Activated T-helper 1 cell treated with anti-CD3 and anti-CD28 coated beads, Interleukin-12 subunit alpha, Interleukin-12 subunit beta, Interleukin-2, Interleukin-4 antibody, amounts not matched to agents 30 ng/mL and 10 ng/mL and 1 ng/mL, durations not matched to agents 14 hours and 24 hours and 36 hours (primary cell): ENCODE data around the gene HOXC12. TPM values are rescaled to one million over a fixed set of nuclear protein-coding genes. Genes with fewer than 3 reads are reported as not detected.

Source experiments
- DNase-seq: peaks from one replicate; pipeline ENCODE4 v3.0.0; 2021; ENCODE audit warnings: low spot score
- H3K27ac Mint-ChIP-seq: one replicate; pipeline ENCODE4 v1.8.0; 2021; ENCODE audit warnings: mild to moderate bottlenecking, mixed read lengths
- H3K27me3 Mint-ChIP-seq: one replicate; pipeline ENCODE4 v1.8.0; 2022; ENCODE audit warnings: mild to moderate bottlenecking, moderate library complexity, mixed read lengths; ENCODE audit not compliant: insufficient read depth
- H3K36me3 Mint-ChIP-seq: one replicate; pipeline ENCODE4 v1.8.0; 2021; ENCODE audit warnings: low read depth, mixed read lengths
- H3K4me1 Mint-ChIP-seq: one replicate; pipeline ENCODE4 v1.8.0; 2021; ENCODE audit warnings: low read depth, mixed read lengths
- H3K4me3 Mint-ChIP-seq: one replicate; pipeline ENCODE4 v1.8.0; 2021; ENCODE audit warnings: mild to moderate bottlenecking, moderate library complexity, mixed read lengths
- H3K9me3 Mint-ChIP-seq: one replicate; pipeline ENCODE4 v1.8.0; 2021; ENCODE audit warnings: mixed read lengths
- intact Hi-C: fragments of 100-400 bp; cut with micrococcal nuclease; formaldehyde crosslinking; loops from one replicate; pipeline ENCODE4 v1.15.1; 2024
- total RNA-seq: library from RNA; stranded (reverse); gene quantifications from 2 replicates; pipeline ENCODE4 v1.2.3, GENCODE V29; 2022

Gene HOXC12
- total RNA-seq, 1 donor from 2014 or later: not detected

DNA sequence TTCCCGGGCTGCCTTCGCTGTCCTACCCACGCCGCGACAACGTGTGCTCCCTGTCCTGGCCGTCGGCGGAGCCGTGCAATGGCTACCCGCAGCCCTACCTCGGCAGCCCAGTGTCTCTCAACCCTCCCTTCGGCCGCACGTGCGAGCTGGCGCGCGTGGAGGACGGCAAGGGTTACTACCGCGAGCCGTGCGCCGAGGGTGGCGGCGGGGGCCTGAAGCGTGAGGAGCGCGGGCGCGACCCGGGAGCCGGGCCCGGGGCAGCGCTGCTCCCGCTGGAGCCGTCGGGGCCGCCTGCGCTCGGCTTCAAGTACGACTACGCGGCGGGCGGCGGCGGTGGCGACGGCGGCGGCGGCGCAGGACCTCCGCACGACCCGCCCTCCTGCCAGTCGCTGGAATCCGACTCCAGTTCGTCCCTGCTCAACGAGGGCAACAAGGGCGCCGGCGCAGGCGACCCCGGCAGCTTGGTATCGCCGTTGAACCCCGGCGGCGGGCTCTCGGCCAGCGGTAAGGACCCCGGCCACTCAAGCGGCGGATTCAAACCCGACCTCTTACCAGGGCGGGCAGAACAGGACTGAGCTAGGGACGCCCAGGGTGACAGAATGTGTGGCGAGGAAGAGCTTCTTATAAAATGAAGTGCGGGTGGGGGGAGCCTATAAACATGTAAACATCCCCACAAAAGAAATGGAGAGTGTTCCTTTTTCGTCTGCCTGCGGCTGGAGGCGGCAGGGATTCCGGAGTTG lies 503 bp downstream of the HOXC12 start:
- Mint-ChIP-seq H3K4me1 (no peaks in the 10 kb centered on the region), H3K27me3 (peaks cover 87% of the 10 kb centered on the region), H3K4me3 (no peak overlapping the region), H3K27ac (no peak overlapping the region), H3K9me3 (no peaks in the 10 kb centered on the region), H3K36me3 (no peaks in the 10 kb centered on the region)
- intact Hi-C loops: no loop called here
- DNase-seq: no peak

DNA sequence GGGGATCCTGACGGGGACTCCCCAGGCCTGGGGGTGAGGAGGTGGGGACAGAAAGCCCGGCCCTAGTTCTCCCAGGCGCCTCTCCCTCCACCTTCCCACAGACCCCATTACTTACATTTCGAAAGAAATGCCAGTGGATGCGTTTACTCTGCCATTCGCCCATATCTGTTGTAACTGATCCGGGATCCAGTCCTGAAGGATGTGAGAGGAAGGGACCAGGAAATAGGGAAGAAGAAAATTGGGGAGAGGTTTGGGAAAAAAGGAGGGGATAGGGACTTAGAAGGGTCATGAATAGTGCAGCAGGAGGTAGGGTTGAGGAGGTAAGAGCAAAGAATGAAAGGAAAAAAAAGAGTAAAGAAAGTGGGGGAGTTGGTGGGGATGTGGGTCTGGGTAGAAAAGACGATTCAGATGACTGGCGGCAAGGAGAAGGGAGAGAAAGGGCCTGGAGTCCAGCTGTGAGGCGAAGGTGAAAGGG lies 1.1 kb downstream of the HOXC12 start:
- Mint-ChIP-seq H3K4me3 (no peak overlapping the region), H3K9me3 (no peaks in the 10 kb centered on the region), H3K27ac (peak overlapping the region; percentile 46), H3K27me3 (peaks cover 88% of the 10 kb centered on the region), H3K36me3 (no peaks in the 10 kb centered on the region), H3K4me1 (no peaks in the 10 kb centered on the region)
- intact Hi-C loops: loop anchor here (2.0 kb wide), 1 partner anchor 17 kb away; the partner anchor contains the start of gene HOXC11
- DNase-seq: no peak

DNA sequence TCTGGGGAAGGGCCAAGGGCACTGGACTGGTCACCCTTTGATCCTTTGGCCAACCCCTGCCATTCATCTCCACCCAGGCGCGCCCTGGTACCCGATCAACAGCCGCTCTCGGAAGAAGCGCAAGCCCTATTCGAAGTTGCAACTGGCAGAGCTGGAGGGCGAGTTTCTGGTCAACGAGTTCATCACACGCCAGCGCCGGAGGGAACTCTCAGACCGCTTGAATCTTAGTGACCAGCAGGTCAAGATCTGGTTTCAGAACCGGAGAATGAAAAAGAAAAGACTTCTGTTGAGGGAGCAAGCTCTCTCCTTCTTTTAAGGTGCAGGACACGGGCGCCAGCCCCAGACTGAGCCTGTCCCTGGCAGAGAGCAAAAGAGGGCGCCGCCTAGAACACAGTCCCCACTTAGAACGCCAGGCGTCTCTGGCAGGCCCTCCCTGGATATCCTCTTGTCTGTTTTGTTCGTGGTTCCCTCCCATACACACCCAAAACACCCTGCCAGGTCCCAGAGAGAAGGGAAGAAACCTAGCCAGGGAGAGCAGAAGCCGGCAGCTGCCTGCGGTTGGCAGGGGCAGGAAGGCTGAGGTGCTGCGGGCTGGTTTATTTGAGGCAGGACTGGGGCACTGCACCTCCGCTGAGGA lies 1.7 kb downstream of the HOXC12 start:
- Mint-ChIP-seq H3K27ac (peak overlapping the region; percentile 63), H3K9me3 (no peaks in the 10 kb centered on the region), H3K4me3 (no peak overlapping the region), H3K4me1 (no peaks in the 10 kb centered on the region), H3K27me3 (peaks cover 84% of the 10 kb centered on the region), H3K36me3 (no peaks in the 10 kb centered on the region)
- no peak for DNase-seq
- intact Hi-C loops: loop anchor here (2.0 kb wide), 1 partner anchor 16 kb away; the partner anchor contains the start of gene HOXC11

DNA sequence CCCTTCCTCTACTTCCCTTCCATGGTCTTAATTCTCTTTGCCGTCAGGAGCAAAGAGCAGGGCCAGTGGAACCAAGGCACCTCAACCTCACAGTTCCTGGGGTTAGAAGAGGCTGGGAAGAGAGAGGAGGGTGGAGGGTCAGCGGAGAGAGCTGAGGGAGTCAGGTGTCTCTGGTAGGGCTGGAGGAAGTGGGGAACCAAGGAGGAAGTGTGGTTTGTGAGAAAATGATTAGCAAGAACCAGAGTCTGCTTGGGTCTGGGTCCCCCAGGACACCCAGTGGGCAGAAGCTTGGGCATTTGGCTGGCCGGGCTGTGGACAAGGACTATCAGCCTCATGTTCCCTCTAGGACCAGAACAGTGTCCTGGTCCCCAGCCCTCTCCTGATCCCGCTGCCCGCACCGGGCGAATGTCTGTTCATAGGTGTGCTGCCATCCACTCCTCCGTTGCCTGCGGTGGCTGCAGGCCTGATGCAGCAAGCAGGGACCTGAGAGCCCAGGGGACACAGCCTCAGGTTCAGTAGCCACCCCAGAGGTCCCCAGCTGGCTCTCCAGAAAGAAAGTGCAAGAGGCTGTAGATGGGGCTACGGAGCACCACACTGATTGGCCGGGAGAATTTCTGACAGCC lies 2.3 kb downstream of the HOXC12 start:
- Mint-ChIP-seq H3K27me3 (peaks cover 83% of the 10 kb centered on the region), H3K27ac (no peak overlapping the region), H3K9me3 (no peaks in the 10 kb centered on the region), H3K4me3 (no peak overlapping the region), H3K4me1 (no peaks in the 10 kb centered on the region), H3K36me3 (no peaks in the 10 kb centered on the region)
- no peak for DNase-seq
- intact Hi-C loops: loop anchor here (2.0 kb wide), 1 partner anchor 16 kb away; the partner anchor contains the start of gene HOXC11

DNA sequence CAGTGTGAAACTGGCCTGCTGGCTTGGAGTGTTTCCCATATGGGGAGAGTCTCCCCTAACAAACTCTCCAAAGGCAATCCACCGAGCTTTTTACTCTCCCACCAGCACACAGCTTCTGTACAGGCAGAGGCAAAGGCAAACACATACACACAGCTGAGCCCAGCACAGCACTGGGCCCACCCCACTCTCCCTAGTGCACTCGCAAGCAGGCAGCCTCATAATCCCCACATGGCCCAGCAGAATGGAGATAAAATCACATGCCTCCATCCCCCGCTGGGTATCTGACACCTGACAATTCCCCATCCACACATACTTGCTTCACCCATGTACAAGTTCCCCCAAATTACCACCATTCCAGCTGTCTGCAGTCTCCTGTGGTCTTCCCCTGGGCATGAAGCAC lies 3.4 kb downstream of the HOXC12 start:
- Mint-ChIP-seq H3K4me3 (no peak overlapping the region), H3K4me1 (no peaks in the 10 kb centered on the region), H3K27me3 (peaks cover 83% of the 10 kb centered on the region), H3K27ac (no peak overlapping the region), H3K36me3 (no peaks in the 10 kb centered on the region), H3K9me3 (no peaks in the 10 kb centered on the region)
- no peak for DNase-seq
- intact Hi-C loops: no loop called here

DNA sequence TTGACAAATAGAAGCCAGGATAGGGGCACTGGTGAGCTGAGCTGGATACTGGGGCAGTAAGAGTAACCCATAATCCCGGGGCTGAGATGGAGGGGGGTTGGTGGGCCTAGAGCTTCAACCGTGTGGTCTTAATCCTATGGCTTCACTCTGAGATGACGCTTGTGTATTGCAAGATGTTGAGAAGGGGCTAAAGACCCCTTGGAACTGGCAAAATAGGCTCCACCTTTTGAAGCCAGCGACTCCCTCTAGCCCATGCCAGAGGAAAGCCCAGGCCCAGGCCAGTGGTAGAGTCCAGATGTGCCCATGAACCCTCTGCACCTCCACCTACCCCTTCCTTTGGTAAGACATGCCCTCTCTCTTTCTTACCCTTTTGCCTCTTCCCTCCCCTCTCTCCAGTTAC lies 4.6 kb downstream of the HOXC12 start:
- H3K9me3 Mint-ChIP-seq: no peaks in the 10 kb centered on the region
- intact Hi-C loops: no loop called here
- no peak overlapping the region for H3K4me3 Mint-ChIP-seq
- peaks cover 83% of the 10 kb centered on the region for H3K27me3 Mint-ChIP-seq
- no peaks in the 10 kb centered on the region for H3K4me1 Mint-ChIP-seq
- no peaks in the 10 kb centered on the region for H3K36me3 Mint-ChIP-seq
- H3K27ac Mint-ChIP-seq: no peak overlapping the region
- no peak for DNase-seq

DNA sequence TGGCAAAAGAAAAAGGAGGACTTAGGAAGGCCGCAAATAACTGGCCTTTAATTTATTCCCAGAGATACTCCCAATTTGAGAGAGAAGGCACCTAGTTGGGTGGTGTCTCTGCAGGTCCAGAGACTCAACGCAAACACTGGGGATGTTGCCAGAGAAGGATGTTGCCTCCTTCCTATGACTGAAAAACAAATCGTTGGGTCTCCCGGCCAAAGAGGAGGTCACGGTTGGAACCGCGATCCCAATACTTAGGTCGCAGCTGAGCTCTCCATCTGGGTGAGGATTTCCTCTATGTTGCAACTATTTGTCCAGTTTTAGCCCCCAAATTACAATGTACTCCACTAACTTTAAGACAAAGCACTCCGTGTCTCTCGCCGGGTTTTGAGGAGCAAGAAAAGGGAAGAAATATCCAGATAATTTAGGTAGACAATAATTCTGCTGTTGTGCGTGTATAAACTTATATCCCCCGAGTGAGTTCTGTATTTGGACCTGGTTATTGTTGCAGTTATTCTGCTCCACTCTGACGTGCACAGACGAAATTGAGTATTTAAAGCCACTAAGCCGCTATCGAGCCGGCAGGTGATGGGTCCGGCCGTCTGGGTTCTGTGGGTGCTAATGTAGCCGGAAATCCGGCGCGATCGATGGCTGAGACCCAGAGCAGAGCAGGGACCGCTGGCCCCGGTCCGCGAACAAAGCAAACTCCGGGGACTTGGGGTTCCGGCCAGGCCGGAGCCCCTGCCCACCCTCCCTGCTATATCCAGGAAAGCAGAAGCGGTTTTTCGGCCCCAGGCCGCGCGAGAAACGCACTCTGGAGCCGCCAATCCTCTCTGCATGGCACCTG lies 5.7 kb downstream of the HOXC12 start:
- intact Hi-C loops: no loop called here
- Mint-ChIP-seq H3K27me3 (peaks cover 88% of the 10 kb centered on the region), H3K4me3 (no peak overlapping the region), H3K9me3 (no peaks in the 10 kb centered on the region), H3K4me1 (peaks cover 3% of the 10 kb centered on the region), H3K36me3 (no peaks in the 10 kb centered on the region), H3K27ac (peak overlapping the region; percentile 50)
- no peak for DNase-seq

DNA sequence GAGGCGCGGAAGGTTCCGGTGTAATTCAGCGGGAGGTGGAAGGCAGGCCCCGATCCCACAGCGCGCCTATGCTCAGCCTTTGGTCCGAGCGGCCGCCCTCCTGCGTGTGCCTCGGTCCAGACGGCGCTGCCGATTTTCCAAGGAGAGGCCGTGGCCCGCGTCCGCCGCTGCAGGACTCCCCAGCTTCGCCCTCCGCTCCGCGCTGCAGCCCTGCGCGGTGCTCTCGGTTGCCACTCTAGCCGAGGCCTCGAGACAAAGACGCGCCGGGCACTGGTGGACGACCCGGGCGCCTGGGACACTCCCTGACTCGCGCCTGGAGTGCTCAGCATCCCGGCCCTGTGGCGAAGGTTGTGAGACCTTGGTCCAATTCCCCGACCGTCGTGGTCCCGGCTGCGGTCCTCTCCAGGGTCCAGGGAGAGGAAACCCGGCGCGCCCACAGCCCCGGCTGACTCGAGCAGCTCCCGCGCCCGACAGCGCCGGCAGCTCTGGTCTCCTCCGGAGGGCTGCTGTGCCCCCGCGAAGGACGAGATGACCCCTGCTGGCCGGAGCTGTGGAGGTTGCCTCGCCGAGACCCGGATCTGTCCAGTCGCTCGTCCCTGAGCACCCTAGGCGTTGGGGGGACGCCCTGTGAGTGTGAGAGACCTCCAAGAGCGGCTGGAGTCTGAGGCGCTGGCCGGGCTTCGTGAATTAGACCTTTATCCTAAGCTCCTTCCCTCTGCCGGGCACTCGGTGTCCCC lies 6.5 kb downstream of the HOXC12 start:
- peaks cover 88% of the 10 kb centered on the region for H3K27me3 Mint-ChIP-seq
- intact Hi-C loops: no loop called here

DNA sequence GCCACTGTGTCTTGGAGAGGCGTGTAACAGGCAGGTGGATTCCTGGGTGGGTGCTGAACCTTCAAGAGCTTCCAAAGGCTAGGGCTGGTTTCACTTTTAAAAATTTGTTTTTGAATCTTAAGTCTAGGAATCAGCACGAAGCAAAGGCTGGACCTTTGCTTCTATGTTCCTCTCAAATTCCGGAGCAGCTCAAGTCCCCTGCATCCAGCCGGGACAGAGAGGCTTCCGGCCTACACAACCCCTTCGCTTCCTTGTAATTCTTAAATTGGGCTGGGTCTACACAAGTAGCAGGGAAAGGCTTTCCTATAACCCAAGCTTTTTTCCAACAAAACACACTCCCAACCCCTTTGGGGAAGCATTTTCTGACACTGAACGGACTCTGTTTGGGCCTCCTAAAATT lies 8.3 kb downstream of the HOXC12 start:
- H3K36me3 Mint-ChIP-seq: no peaks in the 10 kb centered on the region
- intact Hi-C loops: loop anchor here (2.0 kb wide), 1 partner anchor 34 kb away; no protein-coding TSS in a partner anchor
- no peak for DNase-seq

More for the DNA sequence above, 6.5 kb downstream of the HOXC12 start:
- Mint-ChIP-seq H3K4me1 (peaks cover 6% of the 10 kb centered on the region), H3K36me3 (no peaks in the 10 kb centered on the region), H3K9me3 (no peaks in the 10 kb centered on the region), H3K4me3 (no peak overlapping the region), H3K27ac (peak overlapping the region; percentile 50)
- no peak for DNase-seq

DNA sequence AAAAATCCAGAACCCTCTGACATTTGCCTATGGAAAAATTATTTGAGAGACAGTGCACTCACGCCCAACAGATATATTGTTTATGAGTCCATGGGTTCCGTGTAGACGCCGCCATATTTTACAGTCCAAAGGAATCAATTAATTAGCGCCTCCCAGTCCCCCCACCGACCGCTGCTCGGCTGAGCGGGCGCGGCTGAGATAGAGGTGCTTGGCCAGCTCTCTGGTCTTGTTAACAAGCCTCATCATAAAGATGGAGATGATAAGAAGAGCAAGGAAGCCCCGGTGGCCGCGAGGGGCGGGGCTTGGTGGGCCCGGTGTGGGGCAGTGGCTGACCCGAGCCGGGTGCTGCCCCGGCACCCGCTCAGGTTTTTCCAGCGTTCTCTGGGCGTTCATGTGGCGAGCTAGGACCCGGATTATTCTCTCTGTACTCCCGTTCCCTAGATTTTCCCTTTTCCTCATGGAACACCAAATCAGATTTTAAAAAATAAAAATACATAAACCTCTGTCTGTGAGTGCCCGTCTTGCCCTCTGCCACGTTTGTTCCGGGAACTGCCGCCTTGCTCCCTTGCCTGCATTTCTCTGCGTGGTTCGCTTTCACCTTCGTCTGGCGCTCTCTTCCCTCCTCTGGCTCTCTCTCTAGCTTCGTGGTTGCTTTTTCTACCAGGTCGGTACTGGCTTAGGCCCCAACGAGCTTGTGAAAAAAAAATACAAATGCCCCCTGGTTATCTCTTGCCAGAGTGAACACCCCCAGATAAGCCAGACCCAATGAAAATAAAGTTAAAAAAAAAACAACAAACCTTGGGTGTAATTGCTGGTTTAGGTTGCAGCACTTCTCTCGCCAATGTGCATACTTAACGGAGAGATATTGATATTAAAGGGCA lies 9.0 kb downstream of the HOXC12 start:
- H3K27ac Mint-ChIP-seq: peak overlapping the region; percentile 14

More for the DNA sequence above, 8.3 kb downstream of the HOXC12 start:
- Mint-ChIP-seq H3K27me3 (peaks cover 88% of the 10 kb centered on the region), H3K27ac (no peak overlapping the region), H3K9me3 (no peaks in the 10 kb centered on the region), H3K4me3 (no peak overlapping the region), H3K4me1 (peaks cover 6% of the 10 kb centered on the region)

DNA sequence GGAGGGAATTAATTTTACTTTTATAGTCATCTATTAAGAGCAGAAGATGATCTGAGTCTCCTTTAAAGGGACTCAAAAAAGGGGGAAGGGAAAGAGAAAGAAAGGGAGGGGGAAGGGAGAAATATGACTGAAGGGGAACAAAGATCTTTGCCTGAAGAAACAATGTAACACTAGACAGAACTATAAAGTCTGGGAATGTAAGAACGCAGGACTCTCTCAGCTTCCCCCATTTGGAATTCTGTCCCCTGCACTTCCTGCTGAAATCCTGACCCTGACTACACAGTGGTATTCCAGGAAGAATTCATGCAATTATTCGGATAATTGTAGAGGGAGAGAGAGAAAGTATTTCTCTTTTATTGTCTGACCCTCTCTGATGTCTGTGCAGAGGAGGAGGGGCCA lies 9.6 kb downstream of the HOXC12 start:
- Mint-ChIP-seq H3K27ac (no peak overlapping the region), H3K9me3 (no peaks in the 10 kb centered on the region), H3K36me3 (no peaks in the 10 kb centered on the region), H3K4me3 (no peak overlapping the region), H3K27me3 (peaks cover 90% of the 10 kb centered on the region), H3K4me1 (peaks cover 6% of the 10 kb centered on the region)
- DNase-seq: no peak
- intact Hi-C loops: no loop called here

More for the DNA sequence above, 9.0 kb downstream of the HOXC12 start:
- H3K4me1 Mint-ChIP-seq: peaks cover 6% of the 10 kb centered on the region
- H3K4me3 Mint-ChIP-seq: no peak overlapping the region
- DNase-seq: no peak
- peaks cover 88% of the 10 kb centered on the region for H3K27me3 Mint-ChIP-seq
- no peaks in the 10 kb centered on the region for H3K36me3 Mint-ChIP-seq
- intact Hi-C loops: loop anchor here (2.0 kb wide), 1 partner anchor 33 kb away; no protein-coding TSS in a partner anchor
- H3K9me3 Mint-ChIP-seq: no peaks in the 10 kb centered on the region
